ENCODE data around the gene NOTUM.

DNA sequence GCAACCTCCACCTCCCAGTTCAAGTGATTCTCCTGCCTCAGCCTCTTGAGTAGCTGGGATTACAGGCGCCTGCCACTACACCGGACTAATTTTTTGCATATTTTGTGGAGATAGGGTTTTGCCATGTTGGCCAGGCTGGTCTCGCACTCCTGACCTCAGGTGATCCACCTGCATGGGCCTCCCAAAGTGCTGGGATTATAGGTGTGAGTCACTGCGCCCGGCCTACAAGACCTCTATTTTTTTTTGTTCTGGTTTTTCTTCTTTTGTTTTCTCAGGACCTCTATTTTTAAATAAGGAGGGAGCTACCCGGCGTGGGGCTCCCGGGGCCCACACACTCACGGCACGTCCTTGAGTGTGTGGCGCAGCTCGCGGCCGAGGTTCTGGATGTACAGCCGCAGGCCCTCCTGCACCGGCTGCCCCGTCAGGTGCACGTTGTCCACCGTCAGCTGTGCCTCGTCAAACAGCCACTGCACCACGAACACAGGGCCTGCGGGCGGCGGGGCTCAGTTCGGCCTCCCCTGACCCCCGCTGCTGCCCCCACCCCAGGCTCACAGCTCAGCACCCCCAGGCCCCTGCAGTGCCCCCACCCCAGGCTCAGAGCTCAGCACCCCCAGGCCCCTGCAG is 5.8 kb downstream of the NOTUM start:
- TF ChIP-seq, protein P1, sequence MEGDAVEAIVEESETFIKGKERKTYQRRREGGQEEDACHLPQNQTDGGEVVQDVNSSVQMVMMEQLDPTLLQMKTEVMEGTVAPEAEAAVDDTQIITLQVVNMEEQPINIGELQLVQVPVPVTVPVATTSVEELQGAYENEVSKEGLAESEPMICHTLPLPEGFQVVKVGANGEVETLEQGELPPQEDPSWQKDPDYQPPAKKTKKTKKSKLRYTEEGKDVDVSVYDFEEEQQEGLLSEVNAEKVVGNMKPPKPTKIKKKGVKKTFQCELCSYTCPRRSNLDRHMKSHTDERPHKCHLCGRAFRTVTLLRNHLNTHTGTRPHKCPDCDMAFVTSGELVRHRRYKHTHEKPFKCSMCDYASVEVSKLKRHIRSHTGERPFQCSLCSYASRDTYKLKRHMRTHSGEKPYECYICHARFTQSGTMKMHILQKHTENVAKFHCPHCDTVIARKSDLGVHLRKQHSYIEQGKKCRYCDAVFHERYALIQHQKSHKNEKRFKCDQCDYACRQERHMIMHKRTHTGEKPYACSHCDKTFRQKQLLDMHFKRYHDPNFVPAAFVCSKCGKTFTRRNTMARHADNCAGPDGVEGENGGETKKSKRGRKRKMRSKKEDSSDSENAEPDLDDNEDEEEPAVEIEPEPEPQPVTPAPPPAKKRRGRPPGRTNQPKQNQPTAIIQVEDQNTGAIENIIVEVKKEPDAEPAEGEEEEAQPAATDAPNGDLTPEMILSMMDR (conservative IDR thresholded peaks at IDR 0.05; ENCODE audit: low read length) = no peak
- no peak for TF ChIP-seq EZH2phosphoT487 (IDR thresholded peaks at IDR 0.05; ENCODE audit: borderline replicate concordance, low read depth, low read length)
